ENCODE data around the gene BCL11B. TPM values are rescaled to one million over a fixed set of nuclear protein-coding genes. Genes with fewer than 3 reads are reported as not detected.

BCL11B gene
- total and polyA plus RNA-seq, 11 donors: 0.04 to 2.1 (median 0.15) TPM; not detected in 3

GRCh38 chr14:99246536-99247097 lies 25.4 kb downstream of the BCL11B start:
- no peak for DNase-seq
- no peak for ATAC-seq
- Histone ChIP-seq H3K9me3 (no peaks in the 10 kb centered on the region), H3K27ac (peak overlapping the region in 1 of 12 donors; percentile 75), H3K27me3 (peaks cover 31 to 90% (median 41%) of the 10 kb centered on the region in 9 donors), H3K4me3 (peak overlapping the region in 6 of 12 donors; percentile 1 to 42 (median 14)), H3K4me1 (peaks cover 0 to 13% (median 0%) of the 10 kb centered on the region in 12 donors), H3K36me3 (no peaks in the 10 kb centered on the region)
- intact Hi-C loops (cut with DNase I): no loop called here
- whole genome bisulfite sequencing, 4 donors: 6 to 13% (median 10%) methylated on average over 27 to 40 of the region's 40 CpGs
- TF ChIP-seq POLR2A (IDR thresholded peaks at IDR 0.05) (no peak), CTCF (IDR thresholded peaks at IDR 0.05) (no peak)

GRCh38 chr14:99245564-99246511 lies 26.2 kb downstream of the BCL11B start:
- H3K27me3 ChIP-seq: peaks cover 31 to 93% (median 38%) of the 10 kb centered on the region in 9 donors
- no peak for DNase-seq
- WGBS, 4 donors: 1 to 7% (median 2%) methylated on average over 25 to 83 of the region's 83 CpGs
- no peaks in the 10 kb centered on the region for H3K36me3 ChIP-seq
- no peaks in the 10 kb centered on the region for H3K9me3 ChIP-seq
- intact Hi-C loops (cut with DNase I): no loop called here
- H3K27ac ChIP-seq: peak overlapping the region in 1 of 12 donors; percentile 75
- H3K4me1 ChIP-seq: peaks cover 0 to 13% (median 0%) of the 10 kb centered on the region in 12 donors
- peak overlapping the region in 7 of 12 donors; percentile 1 to 42 (median 21) for H3K4me3 ChIP-seq
- peak in 1 of 4 donors; percentile 15 for ATAC-seq
- TF ChIP-seq CTCF (IDR thresholded peaks at IDR 0.05): no peak
- TF ChIP-seq POLR2A (IDR thresholded peaks at IDR 0.05): no peak

- H3K4me1 ChIP-seq: peaks cover 0 to 13% (median 0%) of the 10 kb centered on the region in 12 donors
- ATAC-seq (no peak), DNase-seq (no peak)
- no peak for TF ChIP-seq POLR2A (IDR thresholded peaks at IDR 0.05)
- no peak for TF ChIP-seq CTCF (IDR thresholded peaks at IDR 0.05)
- 36 to 48% (median 42%) methylated on average over 9 to 15 of the region's 15 CpGs for WGBS, 4 donors
- intact Hi-C loops (cut with DNase I): no loop called here
- no peaks in the 10 kb centered on the region for H3K36me3 ChIP-seq
- peak overlapping the region in 1 of 12 donors; percentile 75 for H3K27ac ChIP-seq
- peaks cover 31 to 90% (median 38%) of the 10 kb centered on the region in 9 donors for H3K27me3 ChIP-seq
- peak overlapping the region in 1 of 12 donors; percentile 42 for H3K4me3 ChIP-seq
- H3K9me3 ChIP-seq: no peaks in the 10 kb centered on the region
Measured at GRCh38 chr14:99244941-99245563, 26.9 kb downstream of the BCL11B start.
